HG02763 (cell line): ENCODE data around the gene PCDHGC3.

Source experiments
- ATAC-seq: cut with Tn5 transposase; IDR thresholded peaks from one replicate; pipeline ENCODE4 v1.9.1; 2021; ENCODE audit warnings: mild to moderate bottlenecking, moderate library complexity; ENCODE audit not compliant: unreplicated experiment

PCDHGC3 gene

GRCh38 chr5:141484641-141485311 is 9.0 kb downstream of the PCDHGC3 start, which contains the start of gene PCDHGC4:
PCDHGC4 (plus strand) TSS chr5:141485030; CDS start chr5:141485174, 144 bp downstream.
- no peak for ATAC-seq

DNA sequence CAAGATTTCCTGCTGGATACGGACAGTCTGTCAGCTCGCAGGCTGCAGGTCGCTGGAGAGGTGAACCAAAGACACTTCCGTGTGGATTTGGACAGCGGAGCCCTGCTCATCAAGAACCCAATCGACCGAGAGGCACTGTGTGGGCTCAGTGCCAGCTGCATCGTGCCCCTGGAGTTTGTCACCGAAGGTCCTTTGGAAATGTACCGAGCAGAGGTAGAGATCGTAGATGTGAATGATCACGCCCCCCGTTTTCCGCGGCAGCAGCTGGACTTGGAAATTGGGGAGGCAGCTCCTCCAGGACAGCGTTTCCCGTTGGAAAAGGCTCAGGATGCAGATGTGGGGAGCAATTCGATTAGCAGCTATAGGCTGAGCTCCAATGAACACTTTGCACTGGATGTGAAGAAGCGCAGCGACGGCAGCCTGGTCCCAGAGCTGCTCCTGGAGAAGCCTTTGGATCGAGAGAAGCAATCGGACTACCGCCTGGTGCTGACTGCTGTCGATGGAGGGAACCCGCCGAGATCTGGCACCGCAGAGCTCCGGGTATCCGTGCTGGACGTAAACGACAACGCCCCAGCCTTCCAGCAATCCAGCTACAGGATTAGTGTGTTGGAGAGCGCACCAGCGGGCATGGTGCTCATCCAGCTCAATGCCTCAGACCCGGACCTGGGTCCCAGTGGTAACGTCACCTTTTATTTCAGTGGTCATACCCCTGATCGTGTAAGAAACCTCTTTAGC is 9.7 kb downstream of the PCDHGC3 start:
- ATAC-seq: no peak

DNA sequence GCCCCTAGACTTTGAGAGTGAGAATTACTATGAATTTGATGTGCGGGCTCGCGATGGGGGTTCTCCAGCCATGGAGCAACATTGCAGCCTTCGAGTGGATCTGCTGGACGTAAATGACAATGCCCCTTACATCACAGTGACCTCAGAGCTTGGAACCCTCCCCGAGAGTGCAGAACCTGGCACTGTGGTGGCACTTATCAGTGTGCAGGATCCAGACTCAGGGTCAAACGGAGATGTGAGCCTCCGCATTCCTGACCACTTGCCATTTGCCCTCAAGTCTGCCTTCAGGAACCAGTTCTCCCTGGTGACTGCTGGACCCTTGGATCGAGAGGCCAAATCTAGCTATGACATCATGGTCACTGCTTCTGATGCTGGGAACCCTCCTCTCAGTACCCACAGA is 10.3 kb downstream of the PCDHGC3 start:
- ATAC-seq: no peak

GRCh38 chr5:141487131-141487530 is 11.4 kb downstream of the PCDHGC3 start:
- ATAC-seq: no peak

GRCh38 chr5:141488591-141489561 is 13.1 kb downstream of the PCDHGC3 start, which contains the start of gene PCDHGC5:
PCDHGC5 (plus strand) TSS chr5:141489081; CDS start chr5:141489241, 160 bp downstream.
- ATAC-seq: no peak

GRCh38 chr5:141489841-141490240 is 14.1 kb downstream of the PCDHGC3 start:
- no peak for ATAC-seq

DNA sequence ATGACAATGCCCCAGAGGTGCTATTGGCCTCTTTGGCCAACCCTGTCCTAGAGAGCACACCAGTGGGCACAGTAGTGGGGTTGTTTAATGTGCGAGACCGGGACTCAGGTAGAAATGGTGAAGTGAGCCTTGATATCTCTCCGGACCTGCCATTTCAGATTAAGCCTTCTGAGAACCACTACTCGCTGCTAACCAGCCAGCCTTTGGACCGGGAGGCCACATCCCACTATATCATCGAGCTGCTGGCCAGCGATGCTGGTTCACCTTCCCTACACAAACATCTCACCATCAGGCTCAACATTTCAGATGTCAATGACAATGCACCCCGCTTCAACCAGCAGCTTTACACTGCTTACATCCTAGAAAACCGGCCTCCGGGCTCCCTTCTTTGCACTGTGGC is 14.5 kb downstream of the PCDHGC3 start:
- ATAC-seq: no peak

DNA sequence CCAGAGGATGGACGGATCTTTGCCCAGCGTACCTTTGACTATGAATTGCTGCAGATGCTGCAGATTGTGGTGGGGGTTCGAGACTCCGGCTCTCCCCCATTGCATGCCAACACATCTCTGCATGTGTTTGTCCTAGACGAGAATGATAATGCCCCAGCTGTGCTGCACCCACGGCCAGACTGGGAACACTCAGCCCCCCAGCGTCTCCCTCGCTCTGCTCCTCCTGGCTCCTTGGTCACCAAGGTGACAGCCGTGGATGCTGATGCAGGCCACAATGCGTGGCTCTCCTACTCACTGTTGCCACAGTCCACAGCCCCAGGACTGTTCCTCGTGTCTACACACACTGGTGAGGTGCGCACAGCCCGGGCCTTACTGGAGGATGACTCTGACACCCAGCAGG is 15.0 kb downstream of the PCDHGC3 start:
- ATAC-seq: no peak

DNA sequence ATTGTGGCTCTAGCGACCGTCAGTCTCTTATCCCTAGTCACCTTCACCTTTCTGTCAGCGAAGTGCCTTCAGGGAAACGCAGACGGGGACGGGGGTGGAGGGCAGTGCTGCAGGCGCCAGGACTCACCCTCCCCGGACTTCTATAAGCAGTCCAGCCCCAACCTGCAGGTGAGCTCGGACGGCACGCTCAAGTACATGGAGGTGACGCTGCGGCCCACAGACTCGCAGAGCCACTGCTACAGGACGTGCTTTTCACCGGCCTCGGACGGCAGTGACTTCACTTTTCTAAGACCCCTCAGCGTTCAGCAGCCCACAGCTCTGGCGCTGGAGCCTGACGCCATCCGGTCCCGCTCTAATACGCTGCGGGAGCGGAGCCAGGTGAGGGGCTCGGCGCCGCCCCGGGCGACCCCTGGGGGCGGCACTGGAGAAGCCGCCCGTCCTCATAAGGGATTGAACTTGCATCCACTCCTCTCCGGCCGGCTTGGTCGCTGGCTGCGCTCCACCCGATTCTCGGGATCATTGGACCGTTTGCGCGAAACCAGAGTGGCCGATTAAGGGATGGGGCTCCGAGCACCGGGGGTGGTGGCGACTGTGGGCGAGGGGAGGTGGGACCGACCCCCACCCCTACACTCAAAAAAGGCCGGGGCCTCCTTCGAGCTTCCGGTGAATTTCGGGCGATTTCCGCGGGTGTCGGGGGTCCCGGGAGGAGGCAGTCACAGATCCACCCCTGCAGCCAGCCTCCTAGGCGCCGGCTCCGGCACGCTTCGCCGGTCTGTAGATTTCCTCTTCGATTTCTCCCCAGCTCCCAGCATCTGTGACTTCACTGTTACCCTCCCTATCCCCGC is 15.8 kb downstream of the PCDHGC3 start:
- no peak for ATAC-seq

GRCh38 chr5:141492168-141492885 is 16.6 kb downstream of the PCDHGC3 start:
- ATAC-seq: no peak

- no peak for ATAC-seq
These were observed 18.0 kb downstream of the PCDHGC3 start for GRCh38 chr5:141493500-141494422.

DNA sequence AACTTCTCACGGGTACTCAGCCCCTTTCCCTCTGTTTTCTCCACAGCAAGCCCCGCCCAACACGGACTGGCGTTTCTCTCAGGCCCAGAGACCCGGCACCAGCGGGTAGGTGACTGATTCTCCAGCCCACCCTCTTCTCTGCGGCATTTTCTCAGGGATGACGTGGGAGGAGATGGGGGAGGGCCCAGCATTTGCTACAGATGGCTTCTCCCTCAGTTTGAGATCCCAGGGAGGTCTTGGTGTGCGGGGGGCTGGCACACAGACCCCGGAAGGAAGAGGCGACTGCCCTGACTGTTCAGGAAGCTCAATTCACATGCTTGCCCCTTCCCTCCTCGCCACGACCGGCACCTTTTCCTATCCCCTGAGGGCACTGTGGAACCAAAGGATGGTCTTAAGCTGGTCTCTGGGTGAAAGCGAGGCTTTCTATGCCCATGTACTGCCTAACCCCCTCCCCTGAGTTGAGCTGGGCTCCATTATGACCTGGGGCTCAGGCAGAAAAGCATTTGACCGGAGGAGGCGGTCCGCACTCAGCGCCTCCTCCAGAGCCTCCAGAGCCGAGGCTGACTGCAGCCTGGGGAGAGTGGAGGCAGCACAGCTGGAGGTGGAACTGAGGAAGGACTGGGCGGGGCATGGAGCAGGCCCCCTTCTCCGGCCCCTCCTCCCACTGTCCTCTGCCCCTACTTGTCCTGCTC is 19.1 kb downstream of the PCDHGC3 start:
- ATAC-seq: no peak

DNA sequence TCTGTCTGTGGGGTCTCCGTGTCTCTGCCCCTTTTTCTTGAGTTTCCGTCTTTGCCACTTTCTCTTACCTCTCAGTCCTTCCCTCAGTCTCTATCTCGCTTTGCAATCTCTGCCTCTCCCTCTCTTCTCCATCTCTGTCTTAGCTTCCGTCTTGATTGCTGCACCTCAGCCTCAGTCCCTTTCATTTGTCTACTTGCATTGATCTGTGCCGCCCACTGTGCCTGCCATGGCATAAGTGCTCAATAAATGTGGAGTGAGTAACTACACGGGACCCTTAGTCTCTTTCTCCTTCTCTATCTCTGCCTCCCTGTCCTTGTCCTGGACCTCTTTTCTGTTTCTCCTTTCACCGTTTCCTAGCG is 19.7 kb downstream of the PCDHGC3 start:
- ATAC-seq: no peak

- ATAC-seq: no peak
These were observed 20.3 kb downstream of the PCDHGC3 start for GRCh38 chr5:141496038-141496437.

DNA sequence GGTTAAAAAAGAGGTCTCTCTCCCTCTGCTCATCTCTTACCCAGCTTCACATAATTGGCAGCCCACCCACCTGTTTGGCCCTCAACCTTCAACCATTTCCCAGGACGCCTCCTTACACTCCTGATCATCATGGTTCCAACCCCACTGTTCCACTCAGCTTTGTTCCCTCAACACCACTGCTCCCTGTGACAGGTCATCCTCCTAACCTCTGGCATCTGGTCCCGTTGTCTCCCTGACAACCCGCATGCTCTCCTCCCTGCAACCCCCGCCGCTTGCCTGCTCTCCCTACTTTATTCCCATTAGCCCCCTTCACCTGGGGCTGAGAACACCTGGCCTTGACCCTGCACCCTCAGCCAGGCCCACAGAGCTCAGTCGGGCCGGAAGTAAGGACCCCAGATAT is 26.0 kb downstream of the PCDHGC3 start:
- ATAC-seq: no peak

DNA sequence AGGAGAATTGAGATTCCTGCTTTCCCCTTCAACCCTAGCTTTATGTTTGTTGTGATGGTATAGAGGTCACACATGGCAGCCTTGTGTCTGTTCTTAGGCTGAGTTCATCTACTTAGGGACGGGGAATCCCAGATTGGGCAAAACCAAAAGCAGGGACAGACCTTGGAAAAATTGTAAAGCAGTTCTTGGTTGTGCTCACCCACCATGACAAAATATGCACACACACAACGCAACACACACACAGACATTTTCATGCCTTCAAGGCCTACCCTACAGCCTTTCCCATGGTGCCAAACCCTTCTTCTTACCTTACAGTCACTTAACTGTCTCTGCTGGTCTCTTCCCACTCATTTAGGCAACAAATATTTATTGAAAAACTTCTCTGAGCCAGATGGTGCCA is 27.9 kb downstream of the PCDHGC3 start:
- ATAC-seq: no peak

DNA sequence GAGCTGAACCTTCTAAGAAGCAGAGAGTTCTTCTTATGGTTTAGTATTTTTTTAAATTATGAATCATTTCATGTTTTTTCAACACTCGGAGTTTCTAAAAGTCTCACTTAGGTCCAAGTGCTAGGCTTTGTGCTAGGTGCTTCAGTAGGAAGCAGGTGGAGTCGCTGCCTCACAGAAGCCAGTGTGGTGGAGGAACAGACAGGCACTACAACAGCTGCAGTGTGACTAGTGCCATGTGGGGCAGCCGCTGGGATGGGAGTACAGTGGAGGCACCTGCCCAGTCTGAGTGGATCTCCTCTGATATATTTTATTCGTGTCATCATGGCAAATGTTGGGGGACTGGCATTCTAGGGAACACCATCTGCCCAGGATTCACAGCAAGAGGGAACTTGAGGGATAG is 28.4 kb downstream of the PCDHGC3 start:
- no peak for ATAC-seq
